BLaER1 treated with 17β-estradiol and CSF1 and Interleukin-3, amounts not matched to agents 10 nM and 100 nM (cell line): ENCODE results near the gene CLASRP.
"Not testable (repeated sequence)": the region's sequence is repeated elsewhere in the genome, so short reads cannot be mapped to it uniquely, and the experiment has no call there.

Experiments used
- H3K27ac ChIP-seq, 11 experiments: shearing (Covaris generic); formaldehyde crosslinking; 2 replicates each; pipeline ENCODE4 v1.8.1; 2022
- H3K27me3 ChIP-seq, 11 experiments: shearing (Covaris generic); formaldehyde crosslinking; 2 replicates each; pipeline ENCODE4 v1.8.1; 2022
- H3K36me3 ChIP-seq, 11 experiments: shearing (Covaris generic); formaldehyde crosslinking; 2 replicates each; pipeline ENCODE4 v1.8.1; 2022
- H3K4me1 ChIP-seq, 10 experiments: shearing (Covaris generic); formaldehyde crosslinking; 2 replicates each; pipeline ENCODE4 v1.8.1; 2022
- H3K4me2 ChIP-seq, 11 experiments: shearing (Covaris generic); formaldehyde crosslinking; 2 replicates each; pipeline ENCODE4 v1.8.1; 2022
- H3K4me3 ChIP-seq, 10 experiments: shearing (Covaris generic); formaldehyde crosslinking; 2 replicates each; pipeline ENCODE4 v1.8.1; 2022
- H3K9ac ChIP-seq, 11 experiments: shearing (Covaris generic); formaldehyde crosslinking; 2 replicates each; pipeline ENCODE4 v1.8.1; 2022
- H3K9me3 ChIP-seq, 11 experiments: shearing (Covaris generic); formaldehyde crosslinking; replicated peaks in 1 of 11; 2 replicates each; pipeline ENCODE4 v1.8.1; 2022
- H4K20me1 ChIP-seq, 11 experiments: shearing (Covaris generic); formaldehyde crosslinking; 2 replicates each; pipeline ENCODE4 v1.8.1; 2022
- Cebpa-rat ChIP-seq, 11 experiments: shearing (Covaris generic); IDR thresholded peaks; 2 replicates each; pipeline ENCODE4 v1.8.1; 2022

CLASRP gene

GRCh38 chr19:45104658-45105349 is 66.0 kb downstream of the CLASRP start:
- Histone ChIP-seq H3K9ac (peak overlapping the region in 7 of 11 experiments; percentile 36 to 61 (median 59); a peak in 10 of 22 replicates), H3K4me1 (peaks cover 87 to 100% (median 100%) of the 10 kb centered on the region in 10 experiments), H3K27me3 (no peaks in the 10 kb centered on the region), H4K20me1 (peaks cover 59 to 100% (median 98%) of the 10 kb centered on the region in 11 experiments; a peak in 21 of 22 replicates), H3K27ac (peak overlapping the region in 9 of 11 experiments; percentile 15 to 70 (median 69); a peak in 17 of 22 replicates), H3K9me3 (no peaks in the 10 kb centered on the region), H3K4me3 (peak overlapping the region in 2 of 10 experiments; percentile 7 to 18; a peak in 1 of 20 replicates), H3K4me2 (peak overlapping the region; percentile 70 to 99 (median 96)), H3K36me3 (peaks cover 0 to 13% (median 10%) of the 10 kb centered on the region in 11 experiments; a peak in 14 of 22 replicates)
- TF ChIP-seq Cebpa-rat (IDR thresholded peaks at IDR 0.05): no peak

- H3K9ac ChIP-seq, H3K27me3 ChIP-seq, H3K4me3 ChIP-seq, H3K9me3 ChIP-seq, H3K36me3 ChIP-seq: not testable (repeated sequence)
- Histone ChIP-seq H4K20me1 (peaks cover 43 to 100% (median 98%) of the 10 kb centered on the region in 11 experiments; a peak in 21 of 22 replicates), H3K4me2 (peak overlapping the region in 9 of 11 experiments; percentile 70 to 97 (median 91); a peak in 13 of 22 replicates), H3K4me1 (peaks cover 87 to 100% (median 100%) of the 10 kb centered on the region in 10 experiments), H3K27ac (peak overlapping the region in 4 of 11 experiments; percentile 36 to 70 (median 70); a peak in 5 of 22 replicates)
These were observed 67.5 kb downstream of the CLASRP start for GRCh38 chr19:45106363-45106762.

GRCh38 chr19:45107621-45108150 is 68.8 kb downstream of the CLASRP start:
- peak overlapping the region in 9 of 11 experiments; percentile 11 to 79 (median 58); a peak in 17 of 22 replicates for H3K27ac ChIP-seq
- H3K36me3 ChIP-seq: peaks cover 0 to 10% (median 0%) of the 10 kb centered on the region in 11 experiments; a peak in 5 of 22 replicates
- H3K27me3 ChIP-seq: no peaks in the 10 kb centered on the region
- no peaks in the 10 kb centered on the region for H3K9me3 ChIP-seq
- peaks cover 30 to 100% (median 98%) of the 10 kb centered on the region in 11 experiments; a peak in 21 of 22 replicates for H4K20me1 ChIP-seq
- peak overlapping the region; percentile 27 to 97 (median 84) for H3K4me2 ChIP-seq
- no peak for TF ChIP-seq Cebpa-rat (IDR thresholded peaks at IDR 0.05)
- H3K9ac ChIP-seq: peak overlapping the region in 10 of 11 experiments; percentile 2 to 59 (median 35); a peak in 14 of 22 replicates
- H3K4me3 ChIP-seq: peak overlapping the region in 4 of 10 experiments; percentile 9 to 35 (median 23); a peak in 6 of 20 replicates
- peaks cover 87 to 100% (median 100%) of the 10 kb centered on the region in 10 experiments for H3K4me1 ChIP-seq

- peak overlapping the region in 6 of 11 experiments; percentile 1 to 58 (median 20); a peak in 7 of 22 replicates for H3K9ac ChIP-seq
- H3K36me3 ChIP-seq: peaks cover 0 to 10% (median 0%) of the 10 kb centered on the region in 11 experiments; a peak in 5 of 22 replicates
- peak overlapping the region in 9 of 11 experiments; percentile 41 to 79 (median 60); a peak in 18 of 22 replicates for H3K27ac ChIP-seq
- peaks cover 88 to 100% (median 100%) of the 10 kb centered on the region in 10 experiments for H3K4me1 ChIP-seq
- peak overlapping the region; percentile 56 to 97 (median 84) for H3K4me2 ChIP-seq
- no peaks in the 10 kb centered on the region for H3K9me3 ChIP-seq
- H3K27me3 ChIP-seq: no peaks in the 10 kb centered on the region
- peaks cover 6 to 100% (median 99%) of the 10 kb centered on the region in 11 experiments; a peak in 20 of 22 replicates for H4K20me1 ChIP-seq
- H3K4me3 ChIP-seq: no peak overlapping the region; a peak in 1 of 20 replicates
- peak in 2 of 11 experiments; percentile 38 to 52; a peak in 1 of 22 replicates for TF ChIP-seq Cebpa-rat (IDR thresholded peaks at IDR 0.05)
These were observed 72.0 kb downstream of the CLASRP start for GRCh38 chr19:45110851-45111266.

- Histone ChIP-seq H3K4me3 (no peak overlapping the region), H3K27me3 (no peaks in the 10 kb centered on the region), H3K4me2 (peak overlapping the region; percentile 57 to 97 (median 91); a peak in 21 of 22 replicates), H3K27ac (peak overlapping the region in 7 of 11 experiments; percentile 8 to 84 (median 78); a peak in 9 of 22 replicates), H3K4me1 (peaks cover 98 to 100% (median 100%) of the 10 kb centered on the region in 10 experiments), H3K9me3 (no peaks in the 10 kb centered on the region), H4K20me1 (peaks cover 9 to 100% (median 100%) of the 10 kb centered on the region in 11 experiments; a peak in 21 of 22 replicates), H3K9ac (peak overlapping the region in 5 of 11 experiments; percentile 47 to 61 (median 60); a peak in 5 of 22 replicates), H3K36me3 (peaks cover 0 to 10% (median 0%) of the 10 kb centered on the region in 11 experiments; a peak in 5 of 22 replicates)
- TF ChIP-seq Cebpa-rat (IDR thresholded peaks at IDR 0.05): no peak
These were observed 73.4 kb downstream of the CLASRP start for GRCh38 chr19:45112111-45112827.

- Histone ChIP-seq H3K27me3 (no peaks in the 10 kb centered on the region), H3K36me3 (peaks cover 0 to 10% (median 0%) of the 10 kb centered on the region in 11 experiments; a peak in 5 of 22 replicates), H3K9me3 (no peaks in the 10 kb centered on the region), H3K4me1 (peaks cover 99 to 100% (median 100%) of the 10 kb centered on the region in 10 experiments), H3K27ac (peak overlapping the region in 8 of 11 experiments; percentile 24 to 84 (median 67); a peak in 16 of 22 replicates), H3K4me2 (peak overlapping the region; percentile 57 to 97 (median 91)), H3K4me3 (peak overlapping the region in 1 of 10 experiments; percentile 6; a peak in 1 of 20 replicates), H4K20me1 (peaks cover 22 to 100% (median 100%) of the 10 kb centered on the region in 11 experiments), H3K9ac (peak overlapping the region in 9 of 11 experiments; percentile 7 to 61 (median 47); a peak in 14 of 22 replicates)
- no peak; a peak in 1 of 22 replicates for TF ChIP-seq Cebpa-rat (IDR thresholded peaks at IDR 0.05)
These were observed 74.8 kb downstream of the CLASRP start for GRCh38 chr19:45113628-45114027.

- H3K27ac ChIP-seq: peak overlapping the region in 8 of 11 experiments; percentile 24 to 84 (median 67); a peak in 15 of 22 replicates
- no peaks in the 10 kb centered on the region for H3K27me3 ChIP-seq
- TF ChIP-seq Cebpa-rat (IDR thresholded peaks at IDR 0.05): no peak
- peak overlapping the region in 8 of 11 experiments; percentile 7 to 61 (median 52); a peak in 13 of 22 replicates for H3K9ac ChIP-seq
- H3K4me3 ChIP-seq: no peak overlapping the region
- peak overlapping the region; percentile 57 to 97 (median 91) for H3K4me2 ChIP-seq
- H3K4me1 ChIP-seq: peaks cover 99 to 100% (median 100%) of the 10 kb centered on the region in 10 experiments
- H3K9me3 ChIP-seq: no peaks in the 10 kb centered on the region
- peaks cover 27 to 100% (median 100%) of the 10 kb centered on the region in 11 experiments for H4K20me1 ChIP-seq
- peaks cover 0 to 10% (median 0%) of the 10 kb centered on the region in 11 experiments; a peak in 4 of 22 replicates for H3K36me3 ChIP-seq
These were observed 75.3 kb downstream of the CLASRP start for GRCh38 chr19:45114116-45114515.
